Activated CD4-positive, alpha-beta T cell treated with anti-CD3 and anti-CD28 coated beads, Interleukin-10, Interleukin-2, amounts not matched to agents 100 ng/mL and 50 ng/mL, durations not matched to agents 16 hours and 8 hours (primary cell): Measurements from ENCODE around the gene SSNA1.
"Not testable (repeated sequence)": the region's sequence is repeated elsewhere in the genome, so short reads cannot be mapped to it uniquely, and the experiment has no call there.

Experiments used
- DNase-seq: peaks from one replicate; pipeline ENCODE4 v3.0.0-alpha.2; 2020

SSNA1 gene

DNA sequence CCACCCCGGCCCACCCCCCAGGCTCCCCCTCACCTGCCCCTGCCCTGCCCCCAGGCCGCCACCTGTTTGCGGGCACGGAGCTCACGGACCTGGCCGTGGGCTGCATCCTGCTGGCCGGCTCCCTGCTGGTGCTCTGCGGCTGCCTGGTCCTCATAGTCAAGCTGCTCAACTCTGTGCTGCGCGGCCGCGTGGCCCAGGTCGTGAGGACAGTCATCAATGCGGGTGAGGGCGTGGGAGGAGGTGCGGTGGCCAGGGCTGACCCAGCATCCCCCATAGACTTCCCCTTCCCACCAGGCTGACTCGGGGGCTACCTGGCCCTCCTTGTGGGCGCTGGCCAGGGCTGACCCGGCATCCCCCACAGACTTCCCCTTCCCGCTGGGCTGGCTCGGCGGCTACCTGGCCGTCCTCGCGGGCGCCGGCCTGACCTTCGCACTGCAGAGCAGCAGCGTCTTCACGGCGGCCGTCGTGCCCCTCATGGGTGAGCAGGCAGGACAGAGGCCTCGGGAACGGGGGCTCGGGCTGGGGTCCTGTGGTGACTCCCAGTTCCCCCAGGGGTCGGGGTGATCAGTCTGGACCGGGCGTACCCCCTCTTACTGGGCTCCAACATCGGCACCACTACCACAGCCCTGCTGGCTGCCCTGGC, 45.7 kb downstream of the SSNA1 start:
- no peak for DNase-seq

DNA sequence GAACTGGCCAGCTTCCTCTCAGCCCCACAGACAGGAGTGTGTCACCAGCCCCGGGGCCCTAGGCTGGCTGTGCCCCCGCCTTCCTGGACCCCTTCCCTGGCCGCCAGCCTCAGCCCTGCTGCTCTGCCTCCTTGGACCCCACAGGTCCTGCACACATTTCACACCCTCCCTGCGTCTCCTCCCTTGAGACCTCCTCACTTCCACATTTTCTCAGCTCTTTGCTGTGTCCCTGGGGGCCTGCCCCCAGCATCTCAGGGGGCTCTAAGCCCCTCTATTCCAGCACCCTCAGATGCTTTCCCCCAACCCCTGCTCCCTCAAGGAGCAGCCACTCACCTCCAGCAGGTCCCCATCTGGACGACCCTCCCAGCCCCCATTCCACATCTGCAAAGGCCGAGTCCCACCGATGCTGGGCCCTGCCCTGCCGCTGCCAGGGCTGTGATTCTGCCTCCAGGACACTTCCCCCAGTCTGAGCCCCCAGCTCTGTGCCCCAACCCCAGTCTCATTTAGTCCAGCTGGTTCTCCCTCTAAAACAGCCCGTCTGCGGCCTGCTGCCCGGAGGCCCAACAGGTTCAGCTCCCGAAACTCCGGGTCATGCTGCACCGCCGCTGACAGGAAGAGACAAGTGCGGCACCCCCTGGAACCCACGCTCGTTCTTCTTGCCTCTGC, 46.4 kb downstream of the SSNA1 start:
- DNase-seq: no peak

- DNase-seq: no peak
These were observed 47.2 kb downstream of the SSNA1 start for GRCh38 chr9:137235424-137236237.

GRCh38 chr9:137236238-137236935, 47.9 kb downstream of the SSNA1 start:
- peak; percentile 93 for DNase-seq

GRCh38 chr9:137236936-137237421, 48.5 kb downstream of the SSNA1 start:
- no peak for DNase-seq

DNA sequence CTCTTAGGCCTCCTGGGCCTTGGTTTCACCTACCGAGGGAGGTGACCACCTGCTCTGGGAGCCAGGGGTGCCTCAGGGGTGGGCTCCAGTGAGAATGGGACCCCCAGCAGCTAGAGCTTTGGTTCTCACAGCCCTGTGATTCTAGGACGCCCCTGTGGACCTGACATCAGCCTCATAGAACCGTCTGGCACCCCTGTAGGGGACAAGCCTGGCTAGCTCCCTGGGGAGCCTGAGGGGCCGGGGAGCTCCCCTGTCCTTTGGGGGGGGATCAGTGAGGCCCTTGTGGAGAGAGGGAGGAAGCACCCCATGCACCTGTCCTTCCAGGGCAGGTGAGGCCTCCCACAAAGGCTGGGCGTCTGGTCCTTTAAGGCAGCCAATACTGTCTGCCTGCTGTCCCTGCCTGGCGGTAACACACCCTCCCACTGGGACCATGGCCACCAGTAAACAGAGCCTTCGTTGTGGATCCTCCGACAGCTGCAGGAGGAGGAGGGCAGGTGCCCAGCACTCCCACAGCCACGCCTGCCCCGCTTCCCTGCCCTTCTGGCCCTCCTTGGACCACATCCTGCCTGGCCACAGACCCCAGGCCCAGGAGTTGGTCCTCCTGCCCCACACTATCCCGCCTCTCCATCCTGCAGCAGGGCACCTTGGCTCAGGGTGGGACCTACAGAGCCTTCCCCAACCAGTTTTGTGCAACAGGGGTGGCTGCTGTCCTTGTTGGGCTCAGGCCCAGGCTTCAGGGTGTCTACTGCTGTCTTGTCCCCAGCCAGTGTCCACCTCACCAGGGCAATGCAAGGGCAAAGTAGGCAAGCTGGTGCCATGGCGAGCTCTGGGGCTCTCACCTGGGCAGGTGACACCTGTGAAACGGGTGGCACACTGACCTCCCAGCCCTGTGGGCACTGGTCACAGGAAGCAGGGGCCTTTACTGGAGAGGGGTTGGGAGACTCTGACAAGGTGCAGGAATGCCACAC, 49.6 kb downstream of the SSNA1 start:
- no peak for DNase-seq

DNA sequence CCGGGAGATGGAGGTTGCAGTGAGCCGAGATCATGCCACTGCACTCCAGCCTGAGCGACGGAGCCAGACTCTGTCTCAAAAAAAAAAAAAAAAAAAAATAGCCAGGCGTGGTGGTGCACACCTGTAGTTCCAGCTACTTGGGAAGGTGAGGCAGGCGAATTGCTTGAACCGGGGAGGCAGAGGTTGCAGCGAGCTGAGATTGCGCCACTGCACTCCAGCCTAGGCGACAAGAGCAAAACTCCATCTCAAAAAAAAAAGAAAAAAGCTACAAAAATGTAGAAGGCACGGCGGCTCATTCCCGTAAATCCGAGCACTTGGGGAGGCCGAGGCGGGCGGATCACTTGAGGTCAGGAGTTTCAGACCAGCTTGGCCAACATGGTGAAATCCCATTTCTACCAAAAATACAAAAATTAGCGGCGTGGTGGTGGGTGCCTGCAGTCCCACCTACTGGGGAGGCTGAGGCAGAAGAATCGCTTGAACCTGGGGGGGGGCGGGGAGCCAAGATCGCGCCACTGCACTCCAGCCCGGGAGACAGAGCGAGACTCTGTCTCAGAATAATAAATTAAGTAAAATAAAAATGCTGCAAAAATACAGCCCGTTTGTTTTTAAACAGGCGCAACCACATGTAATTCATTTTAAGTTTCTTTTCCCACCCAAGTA, 51.2 kb downstream of the SSNA1 start:
- not testable (repeated sequence) for DNase-seq
